ENCODE measurements around the gene DNAJB6.

Gene DNAJB6

GRCh38 chr7:157394246-157395191, 57.7 kb downstream of the DNAJB6 start:
- no peak for DNase-seq

GRCh38 chr7:157395206-157395605, 58.4 kb downstream of the DNAJB6 start:
- Histone ChIP-seq H3K36me3 (peaks cover 3% of the 10 kb centered on the region), H3K27me3 (no peaks in the 10 kb centered on the region), H3K9me3 (no peaks in the 10 kb centered on the region), H3K4me1 (peaks cover 9% of the 10 kb centered on the region), H3K4me3 (ENCODE audit: low read depth, low read length) (no peak overlapping the region)
- no peak for TF ChIP-seq CTCF (IDR thresholded peaks at IDR 0.05; ENCODE audit: low read depth, low read length)
- no peak for DNase-seq

More at GRCh38 chr7:157394246-157395191, 57.7 kb downstream of the DNAJB6 start:
- H3K36me3 ChIP-seq = peaks cover 10% of the 10 kb centered on the region
- TF ChIP-seq CTCF (IDR thresholded peaks at IDR 0.05; ENCODE audit: low read depth, low read length) = no peak
- H3K9me3 ChIP-seq = no peaks in the 10 kb centered on the region
- no peaks in the 10 kb centered on the region for H3K27me3 ChIP-seq
- H3K4me3 ChIP-seq (ENCODE audit: low read depth, low read length) = no peak overlapping the region
- H3K4me1 ChIP-seq = peaks cover 9% of the 10 kb centered on the region

- H3K36me3 ChIP-seq = peaks cover 2% of the 10 kb centered on the region; the same call in 1 of the 2 replicates
- no peaks in the 10 kb centered on the region for H3K27me3 ChIP-seq
- H3K4me3 ChIP-seq (ENCODE audit: low read depth, low read length) = no peak overlapping the region
- H3K9me3 ChIP-seq = no peaks in the 10 kb centered on the region
- TF ChIP-seq CTCF (IDR thresholded peaks at IDR 0.05; ENCODE audit: low read depth, low read length) = no peak
- peaks cover 9% of the 10 kb centered on the region for H3K4me1 ChIP-seq
- no peak for DNase-seq
Observed at GRCh38 chr7:157396316-157397035, 59.7 kb downstream of the DNAJB6 start.

GRCh38 chr7:157397036-157397720, 60.4 kb downstream of the DNAJB6 start:
- H3K9me3 ChIP-seq = no peaks in the 10 kb centered on the region
- no peaks in the 10 kb centered on the region for H3K27me3 ChIP-seq
- peaks cover 9% of the 10 kb centered on the region for H3K4me1 ChIP-seq
- no peak for TF ChIP-seq CTCF (IDR thresholded peaks at IDR 0.05; ENCODE audit: low read depth, low read length)
- no peak for DNase-seq
- 0 out of 2 replicates have a peak, but pooled peaks cover 2% of the 10 kb centered on the region for H3K36me3 ChIP-seq
- no peak overlapping the region for H3K4me3 ChIP-seq (ENCODE audit: low read depth, low read length)

- Histone ChIP-seq H3K4me1 (peaks cover 9% of the 10 kb centered on the region), H3K36me3 (0 out of 2 replicates have a peak, but pooled peaks cover 2% of the 10 kb centered on the region), H3K27me3 (no peaks in the 10 kb centered on the region), H3K9me3 (no peaks in the 10 kb centered on the region), H3K4me3 (ENCODE audit: low read depth, low read length) (peak overlapping the region; percentile 23)
- peak; percentile 77 for DNase-seq
- TF ChIP-seq CTCF (IDR thresholded peaks at IDR 0.05; ENCODE audit: low read depth, low read length) = peak; percentile 87
Observed at GRCh38 chr7:157397731-157398691, 61.2 kb downstream of the DNAJB6 start.
